ENCODE data around the gene RAP1A.

Gene RAP1A

DNA sequence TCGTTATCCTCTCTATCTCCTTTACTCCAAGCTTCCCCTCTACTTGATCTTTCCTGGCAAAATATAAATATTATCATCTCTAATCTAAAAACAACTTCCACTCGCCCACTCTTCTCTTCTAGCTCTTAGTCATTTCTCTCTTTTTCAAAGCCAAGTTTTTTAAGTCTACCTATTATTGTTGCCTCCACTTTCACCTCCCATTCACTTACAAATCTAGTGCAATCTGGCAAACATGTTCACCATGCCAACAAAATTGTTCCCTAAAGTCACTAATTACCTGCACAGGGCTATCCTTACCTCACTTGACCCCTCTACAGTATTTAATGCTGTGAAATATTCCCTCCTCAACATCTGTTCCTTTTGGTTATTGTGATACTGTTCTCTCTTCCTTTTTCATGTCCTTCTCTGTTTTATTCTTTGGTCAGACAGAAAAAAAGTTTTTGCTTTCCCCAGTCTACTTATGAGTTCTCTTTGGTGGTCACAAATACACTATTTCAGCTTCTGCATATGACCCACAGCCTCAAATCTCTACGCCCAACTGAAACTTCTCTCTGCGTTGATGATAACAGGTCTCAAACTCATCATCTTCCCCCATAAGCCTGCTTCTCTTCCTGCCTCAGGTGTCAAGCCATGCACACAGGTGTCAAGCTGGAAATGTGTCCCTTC lies 31.9 kb upstream of the RAP1A start:
- ChIA-PET CTCF (no interaction called here), POLR2A (ENCODE audit: low non-redundant PET) (no interaction called here)
- no peak overlapping the region for H3K27ac ChIP-seq
- no peak for DNase-seq (ENCODE audit: low spot score)
- TF ChIP-seq, protein P1, sequence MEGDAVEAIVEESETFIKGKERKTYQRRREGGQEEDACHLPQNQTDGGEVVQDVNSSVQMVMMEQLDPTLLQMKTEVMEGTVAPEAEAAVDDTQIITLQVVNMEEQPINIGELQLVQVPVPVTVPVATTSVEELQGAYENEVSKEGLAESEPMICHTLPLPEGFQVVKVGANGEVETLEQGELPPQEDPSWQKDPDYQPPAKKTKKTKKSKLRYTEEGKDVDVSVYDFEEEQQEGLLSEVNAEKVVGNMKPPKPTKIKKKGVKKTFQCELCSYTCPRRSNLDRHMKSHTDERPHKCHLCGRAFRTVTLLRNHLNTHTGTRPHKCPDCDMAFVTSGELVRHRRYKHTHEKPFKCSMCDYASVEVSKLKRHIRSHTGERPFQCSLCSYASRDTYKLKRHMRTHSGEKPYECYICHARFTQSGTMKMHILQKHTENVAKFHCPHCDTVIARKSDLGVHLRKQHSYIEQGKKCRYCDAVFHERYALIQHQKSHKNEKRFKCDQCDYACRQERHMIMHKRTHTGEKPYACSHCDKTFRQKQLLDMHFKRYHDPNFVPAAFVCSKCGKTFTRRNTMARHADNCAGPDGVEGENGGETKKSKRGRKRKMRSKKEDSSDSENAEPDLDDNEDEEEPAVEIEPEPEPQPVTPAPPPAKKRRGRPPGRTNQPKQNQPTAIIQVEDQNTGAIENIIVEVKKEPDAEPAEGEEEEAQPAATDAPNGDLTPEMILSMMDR (conservative IDR thresholded peaks at IDR 0.05; ENCODE audit: low read depth): no peak

DNA sequence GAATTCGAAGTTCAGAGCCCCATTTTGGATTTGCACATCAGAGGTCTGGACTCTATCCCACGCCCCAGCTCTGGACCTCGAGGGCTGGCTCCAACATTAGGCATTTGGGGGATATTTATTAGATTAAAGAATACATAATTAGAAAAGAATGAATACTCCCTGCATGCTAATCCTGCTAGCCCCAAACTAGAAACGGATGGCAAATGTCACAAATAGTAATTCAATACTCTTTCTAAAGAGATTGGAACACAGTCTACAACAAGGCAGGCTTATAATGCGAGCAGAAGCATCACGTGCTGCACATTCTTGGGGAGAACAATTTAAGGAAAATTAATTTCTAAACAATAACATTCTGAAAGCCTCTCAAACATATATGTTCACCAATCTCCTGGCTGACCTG lies 27.7 kb upstream of the RAP1A start:
- no peak overlapping the region for H3K27ac ChIP-seq
- CTCF ChIA-PET: interaction anchor here (0.6 to 0.7 kb wide), 2 partner anchors 75 to 152 kb away, joined by 3 read pairs; no protein-coding TSS in a partner anchor
- DNase-seq (ENCODE audit: low spot score): no peak
- TF ChIP-seq, protein P1 (conservative IDR thresholded peaks at IDR 0.05; ENCODE audit: low read depth): no peak
- POLR2A ChIA-PET (ENCODE audit: low non-redundant PET): interaction anchor here (0.7 to 1.0 kb wide), 2 partner anchors 28 to 84 kb away, joined by 3 to 4 read pairs; no protein-coding TSS in a partner anchor

DNA sequence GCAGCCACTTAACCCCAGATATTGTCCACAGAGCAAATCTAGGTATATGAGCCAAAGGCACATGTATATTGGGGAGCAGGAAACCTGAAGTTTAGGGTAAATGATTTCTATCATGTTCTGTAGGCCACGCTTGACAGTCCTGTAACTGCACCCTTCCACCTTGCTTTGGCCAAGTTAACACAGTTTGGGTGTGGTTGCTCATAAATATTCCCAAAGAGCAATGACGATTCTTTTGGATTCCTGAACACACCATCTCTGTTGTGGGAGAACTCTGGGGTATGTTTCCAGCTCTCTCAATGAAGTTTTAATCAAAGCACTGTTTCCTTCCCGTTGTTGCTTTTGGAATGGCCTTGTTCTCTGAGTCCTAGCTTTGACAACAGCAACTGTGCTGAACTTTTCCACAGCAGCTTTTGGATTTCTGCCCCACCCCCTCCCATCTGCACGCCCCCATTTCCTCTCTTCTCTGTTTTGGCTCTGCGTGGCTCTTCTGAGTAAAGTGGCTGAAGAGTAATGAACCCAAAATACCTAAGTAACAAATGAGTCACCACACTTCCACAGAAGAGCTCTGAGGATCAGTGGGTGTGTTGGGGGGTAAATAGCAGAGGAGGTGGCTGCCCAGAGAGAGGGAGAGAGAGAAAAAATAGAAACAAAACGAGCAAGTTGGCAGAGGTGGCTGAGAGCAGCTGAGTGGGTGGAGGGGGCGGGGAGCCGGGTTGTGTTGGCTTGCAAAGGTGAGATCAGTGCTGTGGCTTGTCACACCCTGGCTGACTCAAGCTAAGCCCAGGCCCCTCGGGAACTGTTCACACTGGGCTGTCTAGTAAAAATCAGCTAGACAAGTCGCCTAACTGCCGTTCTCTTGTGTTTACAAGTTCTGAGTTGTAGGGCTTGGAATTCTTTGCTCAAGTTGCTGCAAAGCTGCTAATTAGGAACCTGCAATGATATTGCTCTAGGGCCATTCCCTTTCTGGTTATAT lies 26.9 kb upstream of the RAP1A start:
- peak; percentile 92 for DNase-seq (ENCODE audit: low spot score)
- POLR2A ChIA-PET (ENCODE audit: low non-redundant PET): interaction anchor here (0.6 to 1.0 kb wide), 3 partner anchors 28 to 85 kb away, joined by 3 to 7 read pairs (median 4); no protein-coding TSS in a partner anchor
- peak overlapping the region; percentile 88 for H3K27ac ChIP-seq
- CTCF ChIA-PET: interaction anchor here (0.7 to 1.7 kb wide), 3 partner anchors 12 to 85 kb away, joined by 3 to 5 read pairs (median 4); no protein-coding TSS in a partner anchor
- TF ChIP-seq, protein P1 (conservative IDR thresholded peaks at IDR 0.05; ENCODE audit: low read depth): no peak

DNA sequence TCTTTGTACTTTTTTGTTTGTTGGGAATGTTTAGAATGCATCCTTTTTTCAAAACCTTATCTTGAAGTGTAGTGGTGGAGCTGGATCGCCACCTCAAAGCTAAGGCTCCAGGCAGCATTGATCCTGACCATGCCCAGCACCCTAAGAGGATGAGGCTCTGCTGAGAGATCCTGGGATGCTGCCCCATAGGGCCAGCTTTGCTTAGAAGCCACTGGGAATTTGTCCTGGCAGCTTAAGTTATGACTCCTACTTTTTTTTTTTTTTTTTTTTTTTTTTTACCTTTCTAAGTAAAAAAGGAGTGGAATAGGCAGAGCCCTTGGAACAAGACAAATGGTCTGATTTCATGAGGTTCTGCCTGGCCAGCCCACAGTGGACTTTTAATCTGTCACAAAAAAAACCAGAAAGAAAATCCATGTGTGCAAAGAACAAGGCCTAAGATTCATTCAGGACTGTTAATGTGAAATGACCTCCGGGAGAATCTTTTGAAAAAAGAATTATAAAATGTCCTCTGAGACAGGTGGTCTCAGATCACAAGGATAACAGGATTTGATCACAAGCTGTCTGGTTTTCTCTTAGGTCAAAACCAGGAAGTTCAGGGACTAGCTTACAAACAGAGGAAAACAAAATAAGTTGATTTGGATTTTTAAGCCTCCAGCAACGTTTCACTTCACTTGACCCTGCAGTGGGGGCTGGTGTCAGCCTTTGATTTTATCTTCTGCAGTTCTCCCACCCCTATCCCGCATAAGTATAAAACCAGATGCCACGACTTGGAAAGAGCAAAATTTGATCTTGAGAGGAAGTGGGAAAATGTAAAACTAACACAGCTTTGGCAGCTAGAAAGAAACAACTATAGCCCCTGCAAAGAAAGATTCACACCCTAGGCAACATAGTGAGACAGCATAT lies 25.9 kb upstream of the RAP1A start:
- POLR2A ChIA-PET (ENCODE audit: low non-redundant PET): interaction anchor here (0.6 kb wide), 1 partner anchor 29 kb away, joined by 7 read pairs; no protein-coding TSS in a partner anchor
- peak overlapping the region; percentile 88 for H3K27ac ChIP-seq
- CTCF ChIA-PET: interaction anchor here (1.3 to 1.7 kb wide), 2 partner anchors 11 to 86 kb away, joined by 4 to 5 read pairs; no protein-coding TSS in a partner anchor
- DNase-seq (ENCODE audit: low spot score): peak; percentile 26
- TF ChIP-seq, protein P1 (conservative IDR thresholded peaks at IDR 0.05; ENCODE audit: low read depth): no peak

DNA sequence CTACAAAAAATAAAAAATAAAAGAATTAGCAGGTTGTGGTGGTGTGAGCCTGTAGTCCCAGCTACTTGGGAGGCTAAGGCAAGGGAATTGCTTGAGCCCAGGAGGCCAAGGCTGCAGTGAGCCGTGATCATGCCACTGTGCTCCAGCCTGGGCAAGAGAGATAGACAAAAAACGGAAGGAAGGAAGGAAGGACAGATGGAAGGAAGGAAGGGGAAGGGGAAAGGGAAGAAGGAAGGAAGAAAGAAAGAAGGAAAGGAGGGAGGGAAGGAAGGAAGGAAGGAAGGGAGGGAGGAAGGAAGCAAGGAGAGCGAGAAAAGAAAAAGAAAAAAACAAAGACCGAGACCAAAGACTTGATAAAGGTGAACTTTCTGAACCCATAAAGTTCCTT lies 25.3 kb upstream of the RAP1A start:
- no peak for DNase-seq (ENCODE audit: low spot score)
- TF ChIP-seq, protein P1 (conservative IDR thresholded peaks at IDR 0.05; ENCODE audit: low read depth): no peak
- POLR2A ChIA-PET (ENCODE audit: low non-redundant PET): no interaction called here
- peak overlapping the region; percentile 50 for H3K27ac ChIP-seq
- CTCF ChIA-PET: interaction anchor here (1.7 kb wide), 1 partner anchor 10 kb away, joined by 4 read pairs; no protein-coding TSS in a partner anchor

All from RWPE1 (cell line).